GM21723 (cell line): Measurements from ENCODE around the gene HJURP.

Experiments
- ATAC-seq: cut with Tn5 transposase; IDR thresholded peaks from one replicate; pipeline ENCODE4 v1.9.1; 2021; ENCODE audit warnings: mild to moderate bottlenecking, moderate library complexity; ENCODE audit not compliant: unreplicated experiment

The HJURP gene

DNA sequence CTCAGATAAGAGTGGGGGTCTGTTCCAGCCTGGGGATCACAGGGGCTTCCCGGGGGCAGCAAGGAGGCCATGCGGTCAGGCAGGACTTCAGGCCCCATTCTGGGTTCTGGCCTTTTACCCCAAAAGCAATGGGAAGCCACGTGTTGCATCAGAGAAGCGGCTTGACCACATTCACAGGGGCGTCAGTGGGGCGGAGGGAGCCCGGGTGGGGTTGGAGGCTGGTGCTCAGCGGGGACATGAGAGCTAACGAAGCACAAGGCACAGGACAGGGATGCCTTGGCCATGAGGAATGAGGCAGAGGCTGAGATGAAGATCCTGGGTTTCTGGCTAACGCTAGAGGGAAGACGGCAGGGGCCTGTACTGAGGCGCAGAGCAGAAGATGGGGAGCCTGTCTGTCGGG, 6.1 kb downstream of the HJURP start:
- no peak for ATAC-seq

DNA sequence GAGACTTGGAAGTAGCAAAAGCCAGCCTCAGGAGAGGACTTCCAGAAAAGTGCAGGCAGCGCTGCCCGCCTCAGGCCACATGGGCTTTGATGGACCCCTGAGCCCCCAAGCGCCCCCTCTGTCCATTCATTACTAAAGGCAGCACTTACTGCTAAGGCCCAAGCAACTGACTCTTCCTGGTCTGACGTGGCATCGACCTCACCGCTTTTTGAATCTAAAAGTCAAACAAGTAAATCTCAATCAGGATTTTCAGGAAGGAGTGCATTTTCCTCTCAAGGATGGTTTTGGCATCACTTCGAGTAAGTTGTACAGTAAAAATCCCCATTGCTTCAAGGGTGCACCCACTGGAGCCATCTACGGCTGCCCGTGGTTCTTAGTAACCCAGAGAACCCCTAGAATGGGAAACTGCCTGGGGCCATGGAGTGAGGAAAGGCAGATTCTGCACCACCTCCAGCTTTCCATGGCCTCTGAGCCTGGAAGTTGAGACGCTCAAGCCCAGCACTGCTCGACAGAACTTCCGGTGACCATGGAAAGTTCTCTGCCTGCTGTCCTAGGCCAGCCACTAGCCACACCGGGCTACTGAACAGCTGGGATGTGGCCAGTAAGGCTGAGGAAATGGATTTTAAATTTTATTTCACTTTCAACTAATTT, 7.0 kb downstream of the HJURP start:
- ATAC-seq, result no peak

DNA sequence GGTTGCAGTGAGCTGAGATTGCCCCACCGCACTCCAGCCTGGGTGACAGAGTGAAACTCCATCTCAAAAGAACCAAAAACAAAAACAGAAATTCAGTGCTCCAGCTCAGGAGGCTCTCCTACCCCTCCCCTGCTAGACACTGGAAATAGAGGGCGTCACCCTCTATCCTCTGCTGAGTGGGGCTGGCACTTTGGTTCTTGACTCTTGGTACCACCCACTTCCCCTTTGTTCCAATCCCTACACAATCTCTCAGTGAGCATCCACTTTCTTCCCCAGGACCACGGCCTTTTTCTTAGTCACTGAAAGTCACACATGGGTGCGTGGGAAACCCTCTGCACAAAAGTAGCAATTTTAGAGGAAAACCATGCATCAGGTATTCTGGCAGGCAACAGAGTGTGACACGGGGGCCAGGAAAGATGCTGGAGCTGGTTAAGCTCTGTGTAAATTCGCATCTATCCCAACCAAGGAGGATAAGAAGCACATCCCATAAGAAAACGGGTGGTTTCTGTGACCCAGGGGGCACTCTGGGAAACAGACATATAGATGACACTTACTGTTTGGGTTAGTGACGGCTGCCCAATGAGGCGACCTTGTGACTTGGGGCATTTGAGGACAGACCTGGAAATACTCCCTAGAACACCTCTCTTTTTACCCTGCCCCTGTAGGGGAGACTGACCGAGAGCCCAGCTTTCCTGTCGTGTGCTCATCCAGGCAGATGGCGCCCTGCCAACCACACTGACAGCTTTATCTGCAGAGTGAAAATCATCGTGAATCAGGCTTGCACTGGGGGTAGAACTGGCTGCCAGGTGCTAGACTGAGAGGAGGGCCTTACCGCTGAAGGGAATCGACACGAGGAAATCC, 7.7 kb downstream of the HJURP start:
- no peak for ATAC-seq

DNA sequence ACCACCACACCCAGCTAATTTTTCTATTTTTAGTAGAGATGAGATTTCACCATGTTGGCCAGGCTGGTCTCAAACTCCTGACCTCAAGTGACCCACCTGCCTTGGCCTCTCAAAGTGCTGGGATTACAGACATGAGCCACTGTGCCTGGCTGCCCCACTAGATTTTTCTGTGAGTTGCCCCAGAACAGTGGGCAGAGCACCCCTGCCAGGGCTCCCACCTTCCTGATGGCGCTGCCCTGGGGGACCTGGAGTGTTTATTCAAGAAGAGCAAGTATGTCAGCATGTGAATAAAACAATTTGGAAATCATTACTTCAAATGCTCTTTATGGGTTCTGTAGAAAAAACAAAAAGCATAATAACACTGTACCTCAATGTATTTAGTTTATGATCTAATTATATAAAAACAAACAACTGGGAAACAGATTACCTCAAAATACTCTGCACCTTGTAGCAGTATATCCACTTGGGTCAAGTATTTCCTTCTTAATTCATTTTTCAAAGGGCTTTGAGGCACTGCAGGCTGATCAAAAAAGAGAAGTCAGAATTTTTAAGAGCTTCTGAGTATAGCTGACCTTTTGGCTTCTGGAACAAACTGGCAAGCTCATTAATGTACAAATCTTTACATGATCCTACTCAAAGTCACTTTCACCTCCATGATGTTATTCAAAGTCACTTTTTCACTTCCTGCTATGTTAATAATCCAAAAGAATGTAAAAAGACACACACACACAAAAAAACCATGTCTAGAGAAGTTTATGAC, 8.9 kb downstream of the HJURP start:
- ATAC-seq, result no peak

DNA sequence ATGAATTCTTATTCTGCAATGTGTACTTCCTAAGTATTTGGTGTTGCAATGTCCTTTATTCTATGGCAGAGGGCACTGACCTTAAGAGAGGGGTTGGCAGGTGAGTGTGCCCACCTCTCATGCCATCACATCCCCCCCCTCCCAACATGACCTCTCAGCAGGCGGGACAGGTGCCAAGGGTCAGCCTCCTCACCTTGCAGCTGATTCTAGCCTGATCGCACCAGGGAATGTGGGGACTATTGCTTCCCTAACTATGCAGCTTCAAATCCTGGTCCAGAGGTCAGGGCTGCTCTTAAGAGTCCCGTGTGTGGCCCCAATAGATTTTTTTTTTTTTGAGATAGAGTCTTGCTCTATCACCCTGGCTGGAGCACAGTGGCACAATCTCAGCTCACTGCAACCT, 9.5 kb downstream of the HJURP start:
- no peak for ATAC-seq

DNA sequence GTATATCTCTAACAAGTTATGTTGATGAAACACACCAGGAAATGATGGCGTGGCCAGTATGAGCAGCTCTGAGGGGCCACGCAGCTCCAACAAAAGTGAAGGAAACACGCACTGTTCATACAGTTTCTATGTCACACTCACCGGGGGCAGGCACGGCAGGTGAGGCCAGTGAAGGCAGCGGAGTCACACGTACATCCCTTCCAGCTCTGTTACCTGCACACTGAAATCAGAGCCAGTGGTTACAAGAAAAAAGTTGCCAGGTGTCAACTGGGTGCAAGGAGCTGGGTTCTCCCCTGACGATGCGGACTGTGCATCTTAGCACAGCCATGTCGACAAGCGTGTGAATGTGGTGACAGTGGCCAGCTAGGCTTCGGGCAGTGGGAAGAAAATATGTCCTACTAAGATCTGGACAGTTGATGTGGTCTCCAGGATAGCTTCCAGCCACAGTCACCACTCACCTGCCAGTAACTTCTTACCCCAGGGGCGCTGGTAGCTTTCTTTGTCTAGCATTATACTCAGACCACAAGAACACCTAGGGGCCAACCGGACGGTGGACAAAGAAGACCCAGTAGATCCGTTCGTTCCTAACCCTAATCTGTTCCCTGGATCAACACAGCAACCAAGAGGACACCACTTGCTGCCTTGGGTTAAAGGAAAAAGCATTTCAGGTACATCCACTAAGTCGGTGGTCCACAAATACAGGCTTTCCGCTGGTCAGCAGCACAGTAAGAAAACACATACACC, 10.1 kb downstream of the HJURP start:
- no peak for ATAC-seq

DNA sequence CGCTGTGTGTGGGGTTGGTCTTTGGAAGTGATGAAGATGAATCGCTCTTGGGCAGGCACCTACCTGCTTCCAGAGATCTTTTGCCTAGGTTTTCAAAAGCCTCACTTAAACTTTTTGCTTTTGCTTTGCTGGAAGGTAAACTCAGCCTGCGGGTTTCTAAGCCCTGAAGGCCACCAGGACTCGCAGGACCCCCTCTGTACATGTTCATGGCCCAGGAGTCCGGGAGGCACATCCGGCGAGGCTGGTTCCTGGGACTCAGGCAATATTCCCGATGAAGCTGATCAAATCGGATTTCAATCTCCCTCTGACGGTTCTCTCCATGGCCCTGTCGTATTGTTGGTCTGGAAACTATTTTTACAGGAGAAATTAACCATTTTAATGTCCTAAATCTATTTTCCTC, 13.2 kb downstream of the HJURP start:
- ATAC-seq, result no peak

DNA sequence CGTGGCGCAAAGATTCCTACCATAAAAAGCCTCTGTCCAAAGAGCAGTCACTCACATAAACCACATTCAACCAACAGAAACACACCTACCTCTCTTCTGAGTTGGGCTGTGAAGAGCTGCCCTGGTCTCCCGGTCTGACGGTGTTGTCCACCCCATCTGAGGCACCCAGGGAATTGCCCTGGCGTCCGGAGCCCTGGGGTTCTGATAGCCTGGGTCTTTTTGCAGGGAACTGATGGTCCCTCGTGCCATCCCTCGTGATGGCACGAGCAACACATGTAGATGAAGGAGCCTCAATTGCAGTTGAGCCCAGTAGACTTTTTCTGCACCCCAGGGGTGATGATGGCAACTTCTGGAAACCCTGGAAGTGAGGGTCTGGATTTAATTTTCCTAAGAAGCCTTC, 13.8 kb downstream of the HJURP start:
- ATAC-seq, result no peak

DNA sequence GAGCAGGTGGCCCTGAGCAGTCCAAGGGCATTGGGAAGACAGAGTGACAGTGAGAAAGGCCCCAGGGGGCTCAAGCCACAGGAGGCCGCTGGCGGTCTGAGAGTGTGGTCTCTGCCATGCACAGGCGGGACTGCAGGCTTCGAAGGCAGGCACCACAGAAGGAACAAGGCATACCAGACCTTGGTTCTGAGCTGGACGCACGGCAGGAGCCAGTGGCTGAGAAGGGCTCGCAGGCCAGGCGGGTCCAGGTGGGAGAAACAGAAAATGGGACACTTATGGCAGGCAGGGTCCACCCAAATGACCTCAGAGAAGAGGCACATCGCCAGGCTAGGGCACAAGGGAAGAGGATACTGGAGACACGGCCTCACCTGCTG, 14.9 kb downstream of the HJURP start:
- ATAC-seq, result no peak

DNA sequence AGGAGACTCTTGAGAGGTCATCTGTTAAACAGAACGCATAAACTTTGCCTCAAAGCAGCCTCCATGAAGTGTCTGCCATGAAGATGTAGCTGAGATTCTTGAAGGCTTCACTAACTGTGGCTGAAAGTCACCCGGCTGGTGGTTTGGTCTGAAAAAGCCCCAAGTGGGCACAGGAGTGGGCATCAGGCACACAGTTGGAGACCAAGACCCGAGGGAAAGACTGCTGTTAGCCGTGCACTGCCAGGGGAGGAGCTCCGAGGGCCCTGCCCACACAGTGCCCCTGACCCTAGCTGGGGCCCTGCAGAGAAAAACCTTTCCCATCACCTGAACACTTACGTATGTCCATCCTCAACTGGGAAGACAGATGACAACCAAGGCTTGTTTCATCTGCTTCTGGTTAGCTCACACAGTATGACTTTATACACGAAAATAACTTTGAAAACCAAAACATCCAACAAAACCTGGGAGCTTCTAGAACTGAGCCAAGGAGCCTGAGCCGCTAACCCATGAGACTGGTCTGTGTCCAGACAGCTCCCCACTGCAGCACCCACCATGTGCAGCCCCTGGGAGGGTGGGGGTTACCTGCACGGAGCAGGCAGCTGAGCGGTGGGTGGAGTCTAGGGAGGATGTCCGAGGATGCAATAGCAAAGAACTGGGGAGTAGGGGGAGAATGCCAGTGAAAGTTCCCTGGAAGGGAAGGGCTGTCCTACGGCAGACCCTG, 15.4 kb downstream of the HJURP start:
- no peak for ATAC-seq

DNA sequence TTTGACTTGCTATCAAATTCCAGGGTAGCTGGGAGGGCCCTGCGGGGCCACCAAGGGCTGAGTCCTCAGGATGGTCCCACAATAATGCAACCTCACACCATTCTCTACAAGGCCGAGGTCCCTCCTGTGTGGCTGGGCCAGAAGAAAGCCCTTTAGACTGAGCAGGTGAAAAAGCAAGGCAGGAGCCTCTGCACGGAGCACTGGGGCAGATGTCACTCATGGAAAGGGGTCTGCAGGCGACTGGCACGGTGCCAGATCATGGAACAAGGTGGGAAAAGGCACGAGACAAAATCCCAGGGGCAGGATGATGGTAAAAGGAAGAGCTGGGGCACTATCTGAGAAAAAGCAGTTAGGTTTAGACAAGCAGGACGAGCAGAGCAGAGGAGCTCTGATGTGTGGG, 16.1 kb downstream of the HJURP start:
- ATAC-seq, result no peak

DNA sequence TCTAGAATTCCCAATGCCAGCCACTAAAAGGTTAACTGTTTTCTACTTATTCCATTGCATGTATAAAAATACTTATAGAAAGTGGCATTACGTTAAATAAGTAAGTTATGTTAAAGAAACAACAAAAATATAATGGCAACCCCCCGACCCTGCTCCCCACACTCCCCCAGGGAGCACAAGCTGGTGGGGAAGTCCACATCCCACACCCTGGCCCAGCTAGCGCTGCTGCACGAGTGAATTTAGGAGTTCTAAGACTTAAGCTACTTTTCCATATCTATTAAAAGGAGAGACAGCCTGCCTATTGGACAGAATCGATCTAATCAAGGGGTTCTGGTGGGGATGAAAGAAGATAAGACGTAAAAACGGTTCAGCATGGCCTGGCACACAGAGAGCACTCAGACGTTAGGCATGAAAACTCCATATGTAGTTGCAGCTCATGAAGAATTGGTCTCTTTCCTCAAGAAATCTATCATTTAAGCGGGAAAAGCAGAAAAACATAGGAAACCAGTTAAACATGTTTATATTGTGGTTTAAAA, 16.6 kb downstream of the HJURP start:
- no peak for ATAC-seq

DNA sequence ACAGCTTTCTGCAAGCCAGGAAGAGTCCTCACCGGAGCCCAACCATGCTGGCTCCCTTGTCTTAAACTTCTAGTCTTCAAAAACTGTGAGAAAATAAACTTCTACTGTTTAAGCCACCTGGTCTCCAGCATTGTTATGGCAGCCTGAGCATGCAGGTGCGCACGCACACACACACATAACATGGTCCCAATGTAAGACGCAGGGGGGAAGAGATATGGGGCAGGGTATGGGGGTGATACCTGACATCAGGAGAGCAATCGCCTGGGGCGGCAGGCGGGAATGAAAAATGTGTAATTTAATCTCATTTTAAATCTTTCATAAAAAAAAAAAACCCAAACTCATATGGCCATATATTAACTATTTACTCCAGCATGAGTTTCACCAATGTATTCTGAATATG, 18.0 kb downstream of the HJURP start:
- no peak for ATAC-seq

DNA sequence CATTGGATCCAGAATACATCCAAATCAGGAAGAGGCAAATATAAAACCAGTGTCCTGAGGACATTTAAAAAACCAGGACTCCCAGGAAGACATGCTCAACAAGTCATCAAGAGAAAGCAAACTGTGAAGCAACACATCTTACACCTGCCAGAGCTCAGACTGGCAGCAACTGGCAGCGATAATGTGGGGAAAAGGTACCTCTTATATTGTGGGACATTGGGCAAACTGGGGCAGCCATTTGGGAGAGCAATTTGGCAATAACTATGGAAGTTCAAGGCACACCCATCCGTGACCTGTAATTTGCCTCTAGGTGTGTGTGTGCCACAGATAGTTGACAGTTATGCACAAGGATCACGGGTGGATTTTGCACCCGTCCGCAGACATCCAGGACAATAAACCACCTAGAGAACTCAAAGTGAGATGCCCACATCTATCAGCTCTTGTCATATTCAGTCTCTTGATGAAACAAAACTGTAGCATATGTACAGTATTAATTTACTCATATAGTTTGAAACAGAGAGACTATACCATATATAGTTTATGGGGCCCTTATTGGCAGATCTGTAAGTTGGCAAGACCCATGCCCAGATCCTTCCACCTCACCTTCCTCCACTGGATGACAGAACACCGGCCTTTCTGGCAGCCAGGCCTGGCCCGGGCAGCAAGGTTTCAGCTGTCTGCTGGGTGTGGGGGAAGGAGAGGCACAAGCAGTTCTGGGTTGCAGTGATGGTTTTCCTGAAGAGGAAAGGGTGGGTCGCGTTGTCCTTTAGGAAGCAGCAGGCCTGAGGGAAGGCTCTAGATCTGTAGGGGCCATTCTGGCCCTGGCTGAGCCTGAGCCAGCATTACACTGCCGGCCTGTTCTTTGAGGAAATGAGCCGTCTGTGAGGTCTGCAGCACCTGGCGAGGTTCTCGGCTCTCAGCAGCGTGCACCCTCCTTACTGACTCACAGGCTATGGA, 18.8 kb downstream of the HJURP start:
- no peak for ATAC-seq

DNA sequence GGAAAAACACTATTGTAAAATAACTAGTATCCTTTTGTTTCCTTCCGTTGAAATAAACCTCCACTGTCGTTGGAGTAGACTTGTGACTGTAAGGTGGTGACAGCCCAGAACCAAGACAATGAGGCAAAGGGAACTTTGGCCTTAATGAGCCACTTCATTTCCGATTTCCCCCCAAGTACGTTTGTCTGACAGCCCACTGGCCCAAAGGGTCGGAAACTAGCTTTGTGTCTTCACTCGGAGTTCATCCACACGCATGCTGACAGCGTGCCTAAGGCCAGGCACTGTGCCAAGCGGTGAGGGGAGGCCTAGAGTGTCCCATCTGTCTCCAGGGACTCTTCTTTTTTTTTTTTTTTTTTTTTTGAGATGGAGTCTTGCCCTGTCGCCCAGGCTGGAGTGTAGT, 21.0 kb downstream of the HJURP start:
- no peak for ATAC-seq

DNA sequence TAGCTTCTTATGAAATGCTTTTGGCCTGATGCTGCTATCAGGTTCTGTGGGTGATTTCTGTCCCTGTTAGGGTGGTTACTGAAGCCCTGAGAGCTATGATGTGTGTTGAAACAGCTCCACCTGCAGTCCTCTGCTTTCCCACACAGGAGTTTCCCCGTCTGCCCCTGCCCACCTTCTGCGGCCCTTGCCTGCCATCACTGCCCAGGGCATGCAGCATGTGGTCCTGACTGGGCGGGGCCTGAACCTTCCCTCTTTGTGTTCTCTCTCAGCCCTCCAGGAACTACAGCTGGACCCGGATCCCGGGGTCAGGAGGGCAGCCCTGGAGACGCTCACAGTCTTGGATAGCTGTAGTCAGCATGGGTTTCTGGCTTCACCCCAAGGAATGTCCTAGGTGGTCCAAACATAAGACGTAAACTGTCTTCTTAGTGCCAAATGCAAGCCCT, 21.4 kb downstream of the HJURP start:
- no peak for ATAC-seq

DNA sequence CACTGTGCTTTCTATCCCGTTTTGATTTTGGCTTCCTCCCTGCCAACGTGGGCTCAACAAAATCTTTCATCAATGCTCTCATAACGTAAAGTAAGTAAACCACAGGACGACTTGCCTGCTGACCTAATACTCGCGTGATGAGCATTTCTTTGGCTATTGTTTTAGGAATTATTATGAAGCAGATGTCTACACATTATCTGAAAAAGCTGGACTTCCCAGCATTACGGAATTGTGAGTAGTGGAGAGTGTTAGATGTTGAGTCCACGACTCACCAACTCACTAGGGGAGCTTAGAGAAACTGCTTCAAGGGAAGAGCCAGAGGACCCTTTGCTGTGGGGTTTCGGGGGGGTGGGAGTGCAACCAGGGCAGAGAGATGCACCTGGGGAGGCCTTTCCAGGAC, 21.9 kb downstream of the HJURP start:
- no peak for ATAC-seq

DNA sequence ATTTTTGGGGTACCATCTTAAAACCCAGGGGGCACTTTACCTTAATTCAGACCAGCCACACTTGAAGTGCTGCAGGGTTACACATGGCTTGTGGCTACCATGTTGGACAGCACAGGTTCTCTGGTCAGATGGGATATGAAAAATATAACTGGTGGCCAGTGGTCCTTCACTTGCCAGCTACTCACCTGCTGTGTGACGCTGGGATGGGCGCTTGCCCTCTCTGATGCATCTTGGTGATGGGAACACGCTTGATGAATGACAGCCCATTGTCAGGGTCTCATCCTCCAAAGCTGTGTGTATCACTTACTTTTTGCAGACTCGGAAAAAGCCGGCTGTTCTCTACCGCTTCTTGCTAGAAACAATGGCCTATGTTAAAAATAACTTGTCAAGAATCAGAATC, 22.5 kb downstream of the HJURP start:
- no peak for ATAC-seq
